Neural progenitor cell (in vitro differentiated cells): ENCODE measurements around the gene GP1BB. TPM values are rescaled to one million over a fixed set of nuclear protein-coding genes. Genes with fewer than 3 reads are reported as not detected.

Experiments used
- DNase-seq: peaks from one replicate; pipeline ENCODE4 v3.0.0-alpha.2; 2016; ENCODE audit warnings: low spot score
- H2AFZ ChIP-seq: fragments of 200-600 bp; sonication (generic); replicated peaks from 2 replicates; pipeline ENCODE4 v1.6.1; 2016; ENCODE audit warnings: antibody characterized with exemption
- H3F3A ChIP-seq: fragments of 200-600 bp; sonication (generic); 2 replicates; pipeline ENCODE4 v1.6.1; 2016; ENCODE audit warnings: antibody characterized with exemption, low read depth
- H3K27ac ChIP-seq: fragments of 200-600 bp; sonication (generic); 2 replicates; pipeline ENCODE4 v1.5.1; 2016; ENCODE audit warnings: mild to moderate bottlenecking
- H3K27me3 ChIP-seq: fragments of 200-600 bp; sonication (generic); 2 replicates; pipeline ENCODE4 v1.6.1; 2016; ENCODE audit warnings: mild to moderate bottlenecking, moderate library complexity
- H3K36me3 ChIP-seq: fragments of 200-600 bp; sonication (generic); 2 replicates; pipeline ENCODE4 v1.5.1; 2016
- H3K4me1 ChIP-seq: fragments of 200-600 bp; sonication (generic); 2 replicates; pipeline ENCODE4 v1.6.1; 2016; ENCODE audit warnings: mixed run types
- H3K4me2 ChIP-seq: fragments of 200-600 bp; sonication (generic); 2 replicates; pipeline ENCODE4 v1.6.1; 2016
- H3K4me3 ChIP-seq: fragments of 200-600 bp; sonication (generic); 2 replicates; pipeline ENCODE4 v1.5.1; 2016
- H3K79me2 ChIP-seq: fragments of 200-600 bp; sonication (generic); 2 replicates; pipeline ENCODE4 v1.6.1; 2016; ENCODE audit warnings: low read depth
- H3K9ac ChIP-seq: fragments of 200-600 bp; sonication (generic); 2 replicates; pipeline ENCODE4 v1.6.1; 2016
- H3K9me3 ChIP-seq: fragments of 200-600 bp; sonication (generic); 2 replicates; pipeline ENCODE4 v1.5.1; 2016; ENCODE audit warnings: low read depth
- H4K20me1 ChIP-seq: fragments of 200-600 bp; sonication (generic); 2 replicates; pipeline ENCODE4 v1.6.1; 2016; ENCODE audit warnings: low read depth
- H3K27ac Mint-ChIP-seq: 3 replicates; pipeline ENCODE4 v1.8.0; 2021; ENCODE audit warnings: mixed read lengths
- H3K27me3 Mint-ChIP-seq: 2 replicates; pipeline ENCODE4 v1.8.0; 2022; ENCODE audit warnings: low read depth, mild to moderate bottlenecking, inconsistent platforms, moderate library complexity, mixed read lengths; ENCODE audit not compliant: insufficient read depth
- H3K36me3 Mint-ChIP-seq: 3 replicates; pipeline ENCODE4 v1.8.0; 2021; ENCODE audit warnings: mixed read lengths
- H3K4me1 Mint-ChIP-seq: 3 replicates; pipeline ENCODE4 v1.8.0; 2021; ENCODE audit warnings: mixed read lengths
- H3K4me3 Mint-ChIP-seq: 3 replicates; pipeline ENCODE4 v1.8.0; 2021; ENCODE audit warnings: mild to moderate bottlenecking, moderate library complexity, mixed read lengths
- H3K9me3 Mint-ChIP-seq: 3 replicates; pipeline ENCODE4 v1.8.0; 2020; ENCODE audit warnings: mixed read lengths
- CTCF ChIP-seq: fragments of 200-600 bp; sonication (generic); IDR thresholded peaks from 2 replicates; pipeline ENCODE4 v1.5.1; 2017; ENCODE audit warnings: antibody characterized with exemption, mild to moderate bottlenecking
- EZH2 ChIP-seq: fragments of 200-600 bp; sonication (generic); IDR thresholded peaks from 2 replicates; pipeline ENCODE4 v1.6.1; 2017; ENCODE audit warnings: antibody characterized with exemption, mild to moderate bottlenecking, moderate library complexity
- EZH2phosphoT487 ChIP-seq: fragments of 200-600 bp; sonication (generic); IDR thresholded peaks from 2 replicates; pipeline ENCODE4 v1.6.1; 2017; ENCODE audit warnings: antibody characterized with exemption
- total RNA-seq: library from RNA; depleted of rRNA; stranded (reverse); fragments of >200 nt; gene quantifications from 2 replicates; pipeline ENCODE4 v1.2.3, GENCODE V29; 2015; ENCODE audit warnings: low replicate concordance

GP1BB gene
- total RNA-seq, 1 donor from 2014 or later, result not detected

- DNase-seq, result peak; percentile 52
- no peak within 1 kb of the TSS for H3K9ac ChIP-seq
- peaks cover 6% of the 10 kb centered on the region for H3K4me1 ChIP-seq
- Mint-ChIP-seq H3K36me3 (peaks cover 3% of the 10 kb centered on the region), H3K9me3 (no peaks in the 10 kb centered on the region), H3K4me1 (peaks cover 14% of the 10 kb centered on the region), H3K27me3 (peaks cover 21% of the 10 kb centered on the region), H3K4me3 (peak within 1 kb of the TSS; percentile 88), H3K27ac (no peak within 1 kb of the TSS)
- TF ChIP-seq EZH2 (peak; percentile 70), CTCF (no peak), EZH2phosphoT487 (peak; percentile 63)
- H2AFZ ChIP-seq, result peak within 1 kb of the TSS; percentile 100
- no peaks in the 10 kb centered on the region for H3K9me3 ChIP-seq
- peak within 1 kb of the TSS; percentile 97 for H3K4me2 ChIP-seq
- H3K4me3 ChIP-seq, result peak within 1 kb of the TSS; percentile 74
- peaks cover 82% of the 10 kb centered on the region for H3K27me3 ChIP-seq
- H3F3A ChIP-seq, result peaks cover 17% of the 10 kb centered on the region
- no peaks in the 10 kb centered on the region for H3K79me2 ChIP-seq
- H3K36me3 ChIP-seq, result no peaks in the 10 kb centered on the region
- peaks cover 8% of the 10 kb centered on the region for H4K20me1 ChIP-seq
- H3K27ac ChIP-seq, result no peak within 1 kb of the TSS
Measured at GRCh38 chr22:19714312-19715187, 8.8 kb upstream of the GP1BB start, which contains the start of gene SEPTIN5. Gene SEPTIN5 (plus strand): TSS chr22:19714503. CDS start chr22:19714589, 86 bp downstream.

GRCh38 chr22:19715188-19715930 lies 8.0 kb upstream of the GP1BB start:
- Histone ChIP-seq H3K4me1 (peaks cover 6% of the 10 kb centered on the region), H3K4me2 (peak overlapping the region; percentile 97), H3K4me3 (peak overlapping the region; percentile 74), H2AFZ (no peak overlapping the region), H4K20me1 (peaks cover 16% of the 10 kb centered on the region), H3K79me2 (no peaks in the 10 kb centered on the region), H3F3A (peaks cover 17% of the 10 kb centered on the region), H3K9ac (no peak overlapping the region), H3K27me3 (peaks cover 90% of the 10 kb centered on the region), H3K9me3 (no peaks in the 10 kb centered on the region), H3K36me3 (no peaks in the 10 kb centered on the region), H3K27ac (no peak overlapping the region)
- Mint-ChIP-seq H3K27ac (no peak overlapping the region), H3K36me3 (peaks cover 8% of the 10 kb centered on the region), H3K9me3 (peaks cover 1% of the 10 kb centered on the region), H3K27me3 (peaks cover 29% of the 10 kb centered on the region), H3K4me3 (peak overlapping the region; percentile 84), H3K4me1 (peaks cover 14% of the 10 kb centered on the region)
- TF ChIP-seq EZH2phosphoT487 (peak; percentile 21), EZH2 (no peak)
- no peak for DNase-seq

GRCh38 chr22:19716041-19716828 lies 7.1 kb upstream of the GP1BB start:
- Histone ChIP-seq H3K4me3 (no peak overlapping the region), H3F3A (peaks cover 17% of the 10 kb centered on the region), H2AFZ (no peak overlapping the region), H4K20me1 (peaks cover 24% of the 10 kb centered on the region), H3K9me3 (no peaks in the 10 kb centered on the region), H3K79me2 (no peaks in the 10 kb centered on the region), H3K4me2 (no peak overlapping the region), H3K9ac (no peak overlapping the region), H3K27ac (no peak overlapping the region), H3K4me1 (peaks cover 6% of the 10 kb centered on the region), H3K36me3 (no peaks in the 10 kb centered on the region), H3K27me3 (peaks cover 98% of the 10 kb centered on the region)
- peaks cover 19% of the 10 kb centered on the region for H3K4me1 Mint-ChIP-seq
- peaks cover 13% of the 10 kb centered on the region for H3K36me3 Mint-ChIP-seq
- peaks cover 6% of the 10 kb centered on the region for H3K9me3 Mint-ChIP-seq
- peaks cover 38% of the 10 kb centered on the region for H3K27me3 Mint-ChIP-seq
- peak overlapping the region; percentile 68 for H3K4me3 Mint-ChIP-seq
- no peak for DNase-seq
- no peak overlapping the region for H3K27ac Mint-ChIP-seq
- TF ChIP-seq CTCF (no peak), EZH2phosphoT487 (no peak)
